Medulla oblongata (tissue), 1 donor: ENCODE measurements around the gene SYNPO2L.
"Not testable (repeated sequence)": the region's sequence is repeated elsewhere in the genome, so short reads cannot be mapped to it uniquely, and the experiment has no call there.

Source experiments
- DNase-seq: peaks from one replicate; pipeline ENCODE4 v3.0.0-alpha.2; 2015; ENCODE audit errors: extremely low spot score

SYNPO2L gene

DNA sequence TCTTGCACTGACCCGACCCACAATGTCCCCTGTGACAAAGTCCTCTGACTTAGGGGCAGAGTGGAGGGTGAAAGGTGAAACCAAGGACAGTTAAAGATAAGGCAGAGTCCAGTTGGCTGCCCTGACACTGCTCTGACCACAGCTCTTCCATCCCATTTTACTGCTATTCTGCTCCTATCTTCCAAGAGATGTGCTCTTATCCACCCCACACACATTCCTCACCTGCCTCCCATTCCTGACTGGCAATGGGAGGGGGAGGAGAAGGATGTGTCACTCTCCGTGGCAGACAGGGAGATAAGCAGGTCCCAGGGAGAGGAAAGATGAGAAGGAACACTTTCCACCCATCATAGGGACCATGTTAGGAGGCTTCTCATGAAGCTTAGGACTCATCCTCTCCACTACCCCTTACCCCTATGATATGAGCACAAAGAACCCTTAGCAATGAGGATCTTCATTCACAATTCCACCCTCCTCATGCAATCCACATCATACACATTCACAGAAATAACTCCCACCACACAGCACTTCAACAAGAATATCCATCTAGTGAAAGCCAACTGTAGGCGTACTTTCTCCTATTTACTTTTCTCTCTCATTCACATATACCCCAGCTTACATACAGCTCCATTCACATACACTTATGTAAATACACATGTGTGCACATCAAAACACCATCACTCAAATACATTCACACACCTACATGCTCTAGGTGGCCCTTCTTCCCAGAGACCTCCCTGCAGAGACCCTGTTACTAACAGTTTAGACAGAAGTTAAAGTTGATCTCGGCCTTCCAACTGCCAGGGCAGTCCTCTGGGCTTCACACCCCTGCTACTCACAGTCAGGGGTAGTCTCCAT is 6.6 kb downstream of the SYNPO2L start:
- no peak for DNase-seq

DNA sequence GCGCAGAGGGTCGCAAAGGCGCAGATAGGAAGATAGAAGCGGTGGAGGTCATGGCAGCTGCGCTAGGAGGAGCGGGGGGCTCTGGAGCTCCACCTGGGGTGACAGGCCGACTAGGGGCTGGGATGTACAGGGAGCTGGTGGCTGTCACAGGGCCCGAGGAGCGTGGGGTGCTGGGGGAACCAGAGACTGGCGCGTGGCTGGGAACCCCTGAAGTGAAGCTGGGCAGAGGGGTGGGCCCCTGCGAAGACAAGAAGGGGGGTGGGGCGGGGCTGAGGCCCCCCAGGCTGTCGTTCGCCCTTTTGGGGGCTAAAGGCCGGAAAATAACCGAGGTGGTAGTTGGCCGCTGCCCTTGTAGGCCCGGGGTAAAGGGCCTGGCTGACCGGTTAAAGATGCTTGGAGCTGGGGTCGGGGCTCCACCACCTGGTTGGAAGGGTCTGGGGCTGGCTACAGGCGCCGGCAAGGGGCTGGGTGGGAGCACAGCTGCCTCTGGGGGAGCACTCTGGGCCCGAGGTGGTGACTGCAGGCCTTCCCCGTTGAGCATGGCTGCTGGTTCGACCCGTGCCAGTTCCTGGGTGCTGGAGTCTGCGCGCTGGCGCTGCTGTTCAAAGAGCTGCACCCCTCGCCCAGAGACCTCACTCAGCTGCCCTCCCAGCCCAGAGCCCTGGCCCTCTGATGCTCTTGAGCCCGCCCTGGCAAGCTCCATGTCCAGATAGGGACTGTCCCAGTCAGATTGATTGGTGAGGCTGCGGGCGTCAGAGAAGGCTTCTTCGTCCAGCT is 7.8 kb downstream of the SYNPO2L start:
- DNase-seq, result no peak

DNA sequence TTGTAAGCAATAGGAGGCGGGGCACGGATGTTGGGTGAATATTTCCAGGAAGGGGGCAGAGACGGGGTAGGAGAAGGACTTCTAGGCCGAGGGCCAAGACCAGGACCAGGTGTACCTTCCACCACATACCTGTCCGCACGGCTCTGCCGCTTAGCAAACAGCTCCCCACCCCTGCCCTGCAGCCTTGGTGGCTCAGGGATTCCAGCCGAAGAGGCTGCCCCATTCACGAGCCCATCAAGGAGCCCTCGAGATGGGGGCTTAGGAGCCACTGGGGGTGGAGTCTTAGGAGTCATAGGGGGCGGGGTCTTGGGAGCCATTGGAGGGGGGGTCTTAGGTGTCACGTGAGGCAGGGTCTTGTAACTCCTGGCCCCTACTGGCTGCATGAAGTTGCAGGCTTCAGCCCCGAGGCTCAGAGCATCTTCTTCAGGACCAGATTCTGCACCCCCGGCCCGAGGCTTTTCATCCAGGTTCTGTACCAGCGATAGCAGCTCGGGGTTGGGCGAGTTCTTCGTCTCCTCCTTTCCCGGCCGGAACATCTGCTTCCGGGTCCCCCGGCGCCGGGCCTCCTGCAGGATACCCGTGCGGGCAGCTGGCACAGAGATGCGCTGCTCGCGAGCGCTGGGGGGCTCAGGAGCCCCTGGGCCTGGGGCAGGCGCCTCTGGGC is 8.5 kb downstream of the SYNPO2L start:
- peak; percentile 67 for DNase-seq

DNA sequence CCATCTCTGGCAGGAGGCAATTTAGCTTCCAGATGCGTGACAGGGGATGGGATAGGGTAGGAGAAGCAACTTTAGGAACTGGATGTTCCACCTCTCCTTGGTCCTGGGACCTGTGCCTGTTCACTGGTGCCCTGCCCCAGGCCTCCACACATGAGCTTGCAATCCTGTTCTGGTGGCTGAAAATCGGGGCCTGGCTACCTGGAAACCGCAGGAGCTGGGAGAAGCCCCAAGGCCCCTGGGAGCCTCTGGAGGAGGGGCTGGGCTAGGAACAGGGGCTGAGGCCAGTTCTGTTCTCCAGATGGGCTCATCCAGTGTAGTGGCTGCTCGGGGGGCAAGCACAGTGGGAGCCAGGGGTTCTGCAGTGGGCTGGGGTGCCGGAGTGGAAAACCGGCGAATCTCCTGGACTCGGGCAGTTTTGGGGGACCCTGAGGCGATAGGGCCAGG is 9.2 kb downstream of the SYNPO2L start:
- no peak for DNase-seq

DNA sequence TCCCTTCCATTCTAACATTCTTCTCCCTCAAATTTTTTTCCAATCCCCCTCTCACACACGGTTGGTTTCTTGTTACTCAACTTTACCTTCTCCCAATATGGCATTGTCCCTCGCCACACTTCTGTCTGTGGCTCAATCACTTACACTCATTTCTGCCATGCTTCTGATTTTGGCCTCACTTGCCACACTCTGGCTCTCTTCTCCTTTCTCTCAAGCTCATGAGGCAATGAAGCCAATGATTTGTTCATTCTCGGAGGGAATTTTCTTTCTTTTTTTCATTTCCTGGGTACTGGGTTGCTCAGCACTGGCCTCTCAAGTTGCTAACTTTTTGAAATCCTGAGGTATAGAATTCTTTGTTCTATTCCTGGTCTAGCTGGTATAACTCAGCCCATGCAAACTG is 10.6 kb downstream of the SYNPO2L start:
- no peak for DNase-seq

DNA sequence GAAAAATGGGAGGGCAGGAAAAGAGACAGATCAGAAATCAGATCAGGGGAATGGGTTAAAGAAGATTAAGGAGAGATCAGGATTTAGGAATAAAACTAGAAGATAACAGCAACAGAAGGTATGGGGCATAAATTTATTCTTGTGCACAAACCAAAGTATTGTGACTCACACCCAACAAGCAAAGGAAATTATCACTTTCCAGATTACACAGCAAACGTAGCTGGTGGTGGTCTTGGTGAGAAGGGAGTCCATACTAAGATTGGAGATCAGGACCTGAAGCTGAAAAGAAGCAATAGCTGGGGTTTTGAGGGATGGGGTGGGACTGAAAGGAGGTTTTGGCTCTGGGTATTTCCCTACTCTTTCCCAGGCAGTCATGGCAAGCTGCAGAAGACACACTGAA is 11.1 kb downstream of the SYNPO2L start:
- DNase-seq, result no peak

DNA sequence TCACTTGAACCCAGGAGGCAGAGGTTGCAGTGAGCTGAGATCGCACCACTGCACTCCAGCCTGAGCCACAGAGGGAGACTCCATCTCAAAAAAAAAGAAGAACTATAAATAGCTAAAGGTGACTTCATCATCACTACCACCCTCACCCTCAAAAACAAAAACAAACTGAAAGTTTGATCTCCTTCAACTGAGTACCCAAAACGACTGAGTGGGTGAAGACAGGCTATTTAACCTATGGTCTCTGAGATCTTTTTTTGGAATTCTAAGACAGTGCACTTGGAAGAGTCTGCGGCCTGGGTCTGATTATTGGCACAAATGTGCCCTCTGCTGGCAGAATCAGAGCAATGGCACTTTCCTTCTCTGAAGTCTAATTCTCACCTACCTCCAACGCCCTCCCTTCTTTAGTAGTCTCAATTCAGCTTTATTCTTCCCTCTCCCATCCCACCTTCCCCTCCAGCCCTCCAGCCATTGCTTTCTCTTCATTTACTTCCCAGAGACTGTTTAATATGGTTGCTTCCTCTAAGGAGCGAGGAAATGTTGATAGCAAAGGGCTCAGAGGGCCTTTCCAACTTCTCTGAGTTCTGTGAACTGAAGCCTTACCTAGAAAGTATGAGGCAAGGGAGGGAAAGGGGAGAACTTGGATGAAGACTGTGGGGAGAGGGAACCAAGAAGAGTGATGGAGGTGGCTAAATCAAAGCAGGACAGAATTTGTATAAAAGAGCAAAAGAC is 11.7 kb downstream of the SYNPO2L start:
- DNase-seq, result peak; percentile 84

DNA sequence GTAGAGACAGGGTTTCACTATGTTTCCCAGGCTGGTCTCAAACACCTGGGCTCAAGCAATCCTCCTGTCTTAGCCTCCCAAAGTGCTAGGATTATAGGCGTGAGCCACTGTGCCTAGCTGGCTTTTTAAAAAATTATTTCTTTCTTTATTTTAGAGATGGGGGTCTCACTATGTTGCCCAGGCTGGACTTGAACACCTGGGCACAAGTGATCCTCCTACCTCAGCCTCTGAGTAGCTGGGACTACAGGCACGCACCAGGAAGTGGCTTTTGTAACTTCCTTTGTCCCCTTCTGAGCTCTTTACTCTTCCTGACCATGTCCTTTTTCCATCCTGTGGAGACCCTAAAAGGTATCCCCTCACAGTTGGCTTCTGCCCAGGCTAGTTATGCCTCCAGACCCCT is 12.5 kb downstream of the SYNPO2L start:
- DNase-seq, result no peak

DNA sequence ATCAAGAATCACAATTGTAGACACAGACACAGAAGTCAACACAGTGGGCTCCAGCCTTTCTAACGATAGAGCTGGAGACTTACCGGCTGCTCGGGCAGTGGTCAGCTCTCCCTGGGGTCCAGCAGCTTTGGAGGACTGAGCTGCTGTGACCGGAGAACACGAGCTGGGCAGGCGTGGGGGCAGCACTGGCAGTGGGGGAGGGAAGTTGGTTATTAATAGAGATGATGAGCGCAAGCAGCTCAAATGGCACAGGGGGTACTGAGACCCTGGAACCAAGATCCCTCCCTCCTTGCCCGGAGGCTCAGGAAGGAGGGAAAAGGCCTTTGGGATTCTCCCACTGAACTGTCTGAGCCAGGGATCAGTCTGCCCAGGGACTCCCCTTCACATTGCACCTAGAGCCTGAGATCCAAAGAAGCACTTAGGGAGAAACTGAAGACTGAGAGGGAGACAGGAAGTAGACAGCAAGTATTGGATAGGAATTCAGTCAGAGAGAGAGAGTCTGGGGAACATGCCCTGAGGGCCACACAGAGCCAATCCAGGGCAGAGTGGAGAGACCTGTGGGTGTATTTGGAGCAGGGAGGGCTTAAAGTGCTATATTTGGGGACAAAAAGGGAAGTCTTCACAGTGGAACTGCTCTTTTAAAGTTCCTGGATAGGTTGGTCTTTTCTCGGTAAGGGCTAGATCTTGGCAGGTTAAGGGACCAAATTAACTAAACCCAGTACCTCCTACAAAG is 14.3 kb downstream of the SYNPO2L start, which contains the start of gene MYOZ1:
TSS of gene MYOZ1 (minus strand) at position 147 of the 733 bp plus-strand sequence. CDS start 1,457 bp downstream, outside the sequence.
- DNase-seq, result no peak

DNA sequence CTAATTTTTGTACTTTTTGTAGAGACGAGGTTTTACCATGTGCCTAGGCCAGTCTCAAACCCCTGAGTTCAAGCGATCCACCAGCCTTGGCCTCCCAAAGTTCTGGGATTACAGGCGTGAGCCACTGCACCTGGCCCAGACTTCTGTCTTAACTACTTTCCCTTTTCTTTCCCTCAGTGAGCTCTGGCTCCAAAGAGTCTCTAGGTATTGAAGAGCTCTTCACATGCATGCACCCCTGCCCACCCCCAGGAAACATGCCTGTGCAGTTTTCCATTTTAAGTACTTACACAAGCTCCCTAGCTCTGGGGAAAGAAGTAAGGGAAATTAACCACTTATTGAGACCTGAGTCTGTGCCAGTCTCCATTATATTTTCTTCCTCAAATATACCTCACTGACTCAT is 16.5 kb downstream of the SYNPO2L start:
- DNase-seq, result no peak

DNA sequence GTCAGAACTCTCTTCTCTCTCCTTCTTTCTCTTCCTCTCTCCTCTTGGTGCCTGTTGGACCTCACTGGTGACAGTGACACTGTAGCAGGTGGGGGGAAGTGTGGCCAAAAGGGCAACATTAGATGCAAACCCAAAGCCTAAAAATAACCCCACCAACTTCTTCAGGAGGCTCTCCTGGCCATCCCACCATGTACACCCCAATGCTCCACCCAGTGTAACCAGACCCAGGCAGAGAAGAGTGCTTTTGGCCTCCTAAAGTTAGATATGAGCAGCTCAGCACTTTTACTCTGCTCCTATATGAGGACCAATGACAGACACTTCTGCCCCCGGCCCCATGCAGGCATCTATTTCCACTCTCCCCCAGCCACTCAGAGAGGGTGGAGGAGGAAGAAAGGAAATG is 20.0 kb downstream of the SYNPO2L start:
- no peak for DNase-seq

DNA sequence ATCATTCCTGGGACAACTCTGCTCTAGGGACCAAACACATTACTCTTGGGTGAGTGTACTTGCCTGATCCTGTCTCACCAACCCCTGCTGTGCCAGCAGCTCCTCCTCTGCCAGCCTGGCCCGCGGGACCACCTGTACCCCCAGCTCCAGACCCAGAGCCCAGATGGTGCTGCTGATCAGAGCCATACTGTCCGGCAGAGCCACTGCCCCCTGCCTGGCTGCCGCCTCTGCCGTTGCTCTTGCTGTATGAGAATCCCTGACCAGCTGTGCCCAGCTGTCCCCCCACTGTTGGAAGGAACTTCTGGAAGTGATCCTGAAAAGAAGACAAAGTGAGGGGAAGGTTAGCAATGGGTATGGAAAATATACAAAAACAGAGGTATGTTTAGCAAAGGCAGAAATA is 21.4 kb downstream of the SYNPO2L start:
- no peak for DNase-seq

DNA sequence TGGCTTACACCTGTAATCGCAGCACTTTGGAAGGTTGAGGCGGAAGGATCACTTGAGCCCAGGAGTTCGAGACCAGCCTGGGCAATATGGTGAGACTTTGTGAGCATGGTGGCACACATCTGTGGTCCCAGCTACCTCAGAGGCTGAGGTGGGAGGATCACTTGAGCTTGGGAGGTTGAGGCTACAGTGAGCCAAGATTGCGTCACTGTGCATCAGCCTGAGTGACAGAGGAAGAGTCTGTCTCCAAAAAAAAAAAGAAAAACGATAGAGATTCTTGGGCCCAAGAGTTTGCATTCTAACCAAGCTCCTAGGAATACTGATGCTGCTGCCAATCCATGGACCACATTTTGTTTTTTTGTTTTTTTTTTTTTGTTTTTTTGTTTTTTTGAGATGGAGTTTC is 26.7 kb downstream of the SYNPO2L start:
- no peak for DNase-seq

DNA sequence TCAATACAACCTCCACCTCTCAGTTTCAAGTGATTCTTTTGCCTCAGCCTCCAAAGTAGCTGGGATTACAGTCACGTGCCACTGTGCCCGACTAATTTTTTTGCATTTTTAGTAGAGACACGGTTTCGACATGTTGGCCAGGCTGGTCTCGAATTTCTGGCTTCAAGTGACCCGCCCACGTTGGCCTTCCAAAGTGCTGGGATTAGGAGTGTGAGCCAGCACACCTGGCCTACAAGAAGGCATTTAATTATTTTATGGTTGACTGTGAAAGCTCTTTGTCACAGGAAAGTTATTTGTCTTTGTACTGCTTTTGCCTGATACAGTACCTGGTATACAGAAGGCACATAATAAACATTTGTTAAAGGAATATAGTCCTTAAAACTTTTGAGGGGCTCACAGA is 27.4 kb downstream of the SYNPO2L start:
- DNase-seq, result no peak

DNA sequence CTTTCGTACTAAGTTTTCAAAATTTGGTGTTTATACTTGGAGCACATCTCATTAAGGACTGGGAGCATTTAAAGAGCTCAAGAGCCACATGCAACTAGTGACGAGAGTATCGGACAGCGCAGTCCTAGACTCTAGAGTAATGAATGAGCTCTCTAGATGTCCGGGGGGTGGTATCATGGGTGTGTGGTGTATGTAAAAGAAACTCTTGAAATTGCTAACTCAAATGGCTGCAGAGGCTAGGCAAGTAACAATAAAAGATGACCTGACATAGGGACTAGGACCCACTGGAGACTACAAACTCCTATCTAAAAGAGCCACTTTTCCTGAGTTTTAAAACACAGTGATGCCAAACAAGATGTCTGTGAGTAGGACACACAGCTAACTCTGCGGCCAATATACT is 28.5 kb downstream of the SYNPO2L start:
- no peak for DNase-seq

DNA sequence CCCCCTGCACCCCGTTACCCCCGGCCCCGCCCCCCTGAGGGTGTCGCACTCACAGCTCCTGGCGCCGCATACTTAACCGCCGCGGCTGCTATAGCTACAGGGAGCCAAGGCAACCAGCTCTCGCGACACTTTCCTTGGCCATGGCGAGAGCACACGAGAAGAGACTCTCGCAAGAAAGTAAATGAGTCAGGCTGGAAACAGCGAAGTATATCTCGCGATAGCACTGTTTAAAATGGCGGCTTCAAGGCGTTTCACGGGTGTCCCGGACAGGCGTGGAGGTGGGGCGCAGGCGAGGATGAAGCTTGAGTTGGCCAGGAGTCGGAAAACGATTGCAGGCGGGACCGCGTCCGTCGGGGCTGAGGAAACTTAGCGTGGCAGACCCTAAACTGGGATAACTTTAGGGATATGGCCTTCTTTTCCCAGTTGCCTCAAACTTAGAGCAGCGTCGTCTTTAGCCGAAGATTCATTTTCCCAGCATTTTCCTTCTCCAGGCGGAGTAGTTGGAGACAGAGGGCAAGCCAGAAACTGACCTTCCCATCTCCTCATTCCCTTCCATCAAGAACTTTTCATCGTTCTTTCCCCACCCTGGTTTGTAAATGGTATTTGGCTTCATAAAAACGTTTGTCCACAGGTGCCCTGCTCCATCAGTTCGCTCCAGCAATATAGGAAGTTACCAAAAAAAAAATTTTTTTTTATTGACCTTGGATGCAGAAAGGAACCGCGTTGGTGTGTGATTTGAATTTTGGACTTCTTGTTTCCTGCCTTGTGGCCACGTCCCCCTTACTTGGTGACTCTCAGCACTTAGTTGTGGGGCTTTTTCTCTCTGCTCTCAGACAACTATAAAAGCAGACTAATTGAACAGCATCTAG is 29.7 kb downstream of the SYNPO2L start:
- DNase-seq, result peak; percentile 97

DNA sequence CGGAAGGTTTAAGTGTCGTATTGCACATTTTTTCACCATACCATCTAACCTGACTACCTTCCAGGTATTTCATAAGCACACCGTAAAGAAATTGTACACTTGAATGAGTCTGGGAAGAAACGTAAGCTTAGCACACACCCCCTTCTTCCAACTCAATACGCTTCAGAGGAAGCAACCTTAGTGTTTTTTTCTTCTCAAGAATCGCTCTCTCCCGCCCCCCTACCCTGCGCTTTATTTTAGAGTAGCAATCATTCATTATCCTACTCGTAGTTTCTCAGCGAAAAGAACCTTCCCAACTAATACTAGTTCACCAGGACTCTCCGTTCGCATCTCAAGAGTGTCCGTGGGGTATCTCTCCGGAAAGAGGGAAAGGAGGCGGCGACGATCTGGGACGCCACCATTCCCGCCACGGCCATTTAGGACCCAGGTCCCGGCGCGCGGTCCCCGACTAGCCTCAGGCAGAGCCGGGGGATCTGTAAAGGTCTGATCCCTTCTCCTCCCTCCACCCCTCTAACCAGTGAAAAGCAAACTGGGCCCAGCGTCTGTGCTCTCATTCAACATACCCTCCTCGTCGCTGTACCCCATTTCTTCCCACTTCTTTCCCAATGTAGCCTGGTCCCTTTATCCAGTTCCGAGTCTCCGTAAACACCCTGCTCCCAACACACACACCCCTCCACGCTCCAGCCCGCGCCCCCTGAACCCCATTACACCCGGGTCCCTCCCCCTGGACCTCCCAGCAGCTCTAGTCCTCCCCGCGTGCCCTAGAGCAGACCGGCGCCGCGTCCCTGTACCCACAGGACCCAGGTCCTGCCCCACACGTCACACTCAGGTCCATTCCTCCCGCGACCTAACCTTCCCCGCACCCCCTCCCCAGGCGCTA is 30.6 kb downstream of the SYNPO2L start:
- peak; percentile 58 for DNase-seq

DNA sequence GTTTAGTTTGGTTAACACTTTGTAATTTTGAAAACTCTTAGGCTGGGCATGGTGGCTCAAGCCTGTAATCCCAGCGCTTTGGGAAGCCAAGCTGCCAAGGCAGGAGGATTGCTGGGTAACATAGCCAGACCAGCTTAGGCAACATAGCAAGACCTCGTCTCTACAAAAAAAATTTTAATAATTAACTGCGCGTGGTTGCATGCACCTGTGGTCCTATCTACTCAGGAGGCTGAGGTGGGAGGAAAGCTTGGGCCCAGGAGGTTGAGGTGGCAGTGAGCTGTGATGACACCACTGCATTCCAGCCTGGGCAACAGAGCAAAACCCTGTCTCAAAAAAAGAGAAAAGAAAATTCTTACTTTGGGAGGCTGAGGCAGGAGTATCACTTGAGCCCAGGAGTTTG is 32.8 kb downstream of the SYNPO2L start:
- DNase-seq, result no peak

DNA sequence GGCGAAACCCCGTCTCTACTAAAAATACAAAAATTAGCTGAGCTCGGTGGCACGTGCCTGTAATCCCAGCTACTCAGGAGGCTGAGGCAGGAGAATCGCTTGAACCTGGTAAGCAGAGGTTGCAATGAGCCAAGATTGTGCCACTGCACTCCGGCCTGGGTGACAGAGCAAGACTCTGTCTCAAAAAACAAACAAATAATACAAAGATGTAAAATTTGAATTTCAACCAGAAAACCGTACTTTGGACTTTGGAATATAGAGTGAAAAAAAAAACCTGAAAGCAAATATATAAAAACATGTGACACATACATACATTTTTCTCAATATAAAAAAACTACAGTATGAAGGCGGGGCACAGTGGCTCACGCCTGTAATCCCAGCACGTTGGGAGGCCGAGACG is 34.9 kb downstream of the SYNPO2L start:
- not testable (repeated sequence) for DNase-seq
